Measurements from ENCODE around the gene LRMDA. TPM values are rescaled to one million over a fixed set of nuclear protein-coding genes. Genes with fewer than 3 reads are reported as not detected.
A peak's percentile ranks its signal among the peaks of the same experiment; 100 is the strongest.

The LRMDA gene
- total RNA-seq, 1 donor from 2014 or later: 6.3 TPM

- peak; percentile 99 for DNase-seq
Observed at GRCh38 chr10:75401569-75402485, 29.6 kb upstream of the LRMDA start, which contains the start of gene ZNF503. TSS of gene ZNF503 (minus strand) at chr10:75401764. CDS start at chr10:75401419, 345 bp downstream.

GRCh38 chr10:75402486-75403143 lies 28.8 kb upstream of the LRMDA start:
- peak; percentile 85 for DNase-seq

GRCh38 chr10:75403144-75403938 lies 28.1 kb upstream of the LRMDA start:
- peak; percentile 66 for DNase-seq

DNA sequence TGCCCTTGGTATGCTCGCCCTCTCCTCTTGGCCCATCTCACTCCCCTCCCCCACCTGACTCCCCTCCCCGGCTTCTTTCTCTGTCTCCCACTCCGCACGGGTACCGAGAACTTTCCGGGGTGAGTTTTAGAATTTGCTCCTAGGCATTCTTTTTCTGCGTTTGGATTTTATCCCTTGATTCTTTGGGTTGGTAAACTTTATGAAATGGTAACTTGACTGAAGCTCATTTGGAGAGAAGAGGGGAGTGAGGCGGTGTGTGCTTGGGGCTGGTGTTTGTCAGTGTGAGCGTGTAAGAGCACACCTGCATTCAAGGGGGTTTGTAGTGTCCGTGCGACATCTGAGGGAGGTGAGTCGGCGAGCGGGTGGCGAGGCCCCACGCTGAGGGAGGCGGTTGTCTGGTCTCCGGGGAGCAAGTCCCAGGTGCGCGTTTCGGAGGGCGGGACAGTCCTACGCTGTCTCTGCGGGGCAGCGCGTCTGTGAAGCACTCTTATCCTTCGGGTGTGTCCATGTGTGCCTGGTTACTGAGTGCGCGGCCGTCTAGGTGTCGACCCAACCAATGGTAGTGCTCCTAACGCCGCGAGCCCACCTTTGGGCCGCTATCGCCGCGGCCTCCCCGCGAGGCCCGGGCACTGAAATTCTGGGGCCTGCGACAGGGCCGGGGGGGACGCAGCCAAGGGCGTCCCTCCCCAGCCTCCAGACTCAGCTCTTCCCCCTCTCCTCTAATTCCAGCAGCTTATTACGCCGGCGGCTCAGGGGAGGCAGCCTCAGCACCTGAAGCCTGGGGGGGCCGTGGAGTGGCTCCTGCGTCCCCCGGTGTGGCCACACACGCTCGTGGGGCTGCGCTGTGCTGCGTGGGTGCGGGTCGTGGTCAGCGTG lies 27.2 kb upstream of the LRMDA start:
- peak; percentile 38 for DNase-seq

DNA sequence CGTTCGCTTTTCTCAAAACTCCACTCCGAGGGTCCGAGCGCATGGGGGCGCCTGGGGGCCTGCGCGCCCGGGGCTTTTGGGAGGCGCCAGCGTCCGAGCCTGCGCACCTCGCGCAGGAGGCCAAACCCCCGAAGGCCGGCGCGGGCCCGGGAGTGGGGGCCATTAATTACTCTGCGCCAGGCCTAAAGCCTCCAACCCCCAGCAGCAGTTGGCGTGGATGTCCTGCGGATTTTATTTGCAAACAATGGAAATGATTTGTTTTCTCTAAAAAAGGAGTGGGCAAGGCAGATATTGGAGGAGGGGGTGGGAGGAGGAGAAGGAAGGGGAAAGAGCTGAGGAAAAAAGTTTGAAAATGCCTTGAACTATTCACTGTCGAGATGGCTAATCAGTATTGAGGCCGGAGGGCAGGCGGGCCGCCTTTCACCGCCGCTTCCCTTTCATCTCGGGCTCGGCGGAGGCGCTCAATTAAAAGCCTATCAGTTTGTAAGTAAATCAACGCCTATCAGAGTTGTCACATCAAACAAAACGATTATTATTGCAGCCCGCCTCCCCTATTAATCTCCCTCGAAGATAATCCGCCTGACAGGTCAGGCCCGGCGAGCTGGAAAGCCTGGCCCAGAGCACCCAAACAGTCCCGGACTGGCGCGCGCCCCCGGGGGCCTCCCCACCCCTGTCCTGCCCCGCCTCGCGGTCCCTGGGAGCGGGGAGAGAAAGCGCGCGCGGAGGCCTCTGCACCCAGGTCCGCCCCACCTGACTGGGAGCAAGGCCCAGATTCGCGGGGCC lies 26.4 kb upstream of the LRMDA start:
- peak; percentile 65 for DNase-seq

DNA sequence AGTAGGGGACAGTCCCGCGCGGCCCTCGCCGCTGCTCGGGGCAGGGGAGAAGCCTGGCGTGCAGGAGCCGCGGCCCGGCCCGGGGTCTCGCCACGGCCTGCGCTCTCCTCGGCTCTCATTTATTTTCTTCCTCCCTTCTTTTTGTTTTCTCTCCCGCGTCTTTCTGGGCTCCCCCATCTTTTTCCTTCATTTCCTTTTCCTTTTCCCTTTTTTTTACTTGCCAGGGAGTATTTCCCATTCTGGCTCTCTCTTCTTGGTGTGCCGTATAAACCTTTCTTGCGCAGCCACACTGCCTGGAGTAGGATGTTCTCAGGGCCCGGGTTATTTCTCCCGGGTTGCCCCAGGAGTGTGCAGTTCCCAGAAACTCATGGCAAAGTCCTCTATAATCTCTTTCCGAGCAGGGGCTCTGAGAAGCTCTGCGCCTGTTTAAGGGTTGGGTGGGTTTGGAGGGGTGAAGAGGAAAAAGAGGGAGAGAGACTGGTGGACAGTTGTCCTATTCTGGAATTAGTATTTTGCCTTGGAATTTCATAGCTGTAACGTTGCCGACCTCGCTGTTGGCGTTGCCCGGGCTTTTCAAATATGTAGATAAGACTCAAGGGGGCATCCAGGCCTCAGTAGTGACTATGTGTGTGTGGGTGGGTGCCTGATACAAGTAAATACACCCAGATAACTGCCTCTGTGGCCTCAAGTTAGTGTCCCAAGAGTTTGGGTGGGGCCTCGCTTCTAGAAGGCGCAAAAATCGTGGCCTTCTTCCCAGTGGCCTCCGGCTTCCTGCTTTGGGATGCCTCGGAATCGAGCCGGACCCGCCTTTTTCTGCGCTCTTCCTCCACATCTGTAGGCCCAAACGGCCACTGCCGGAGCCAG lies 25.6 kb upstream of the LRMDA start:
- DNase-seq: peak; percentile 37

DNA sequence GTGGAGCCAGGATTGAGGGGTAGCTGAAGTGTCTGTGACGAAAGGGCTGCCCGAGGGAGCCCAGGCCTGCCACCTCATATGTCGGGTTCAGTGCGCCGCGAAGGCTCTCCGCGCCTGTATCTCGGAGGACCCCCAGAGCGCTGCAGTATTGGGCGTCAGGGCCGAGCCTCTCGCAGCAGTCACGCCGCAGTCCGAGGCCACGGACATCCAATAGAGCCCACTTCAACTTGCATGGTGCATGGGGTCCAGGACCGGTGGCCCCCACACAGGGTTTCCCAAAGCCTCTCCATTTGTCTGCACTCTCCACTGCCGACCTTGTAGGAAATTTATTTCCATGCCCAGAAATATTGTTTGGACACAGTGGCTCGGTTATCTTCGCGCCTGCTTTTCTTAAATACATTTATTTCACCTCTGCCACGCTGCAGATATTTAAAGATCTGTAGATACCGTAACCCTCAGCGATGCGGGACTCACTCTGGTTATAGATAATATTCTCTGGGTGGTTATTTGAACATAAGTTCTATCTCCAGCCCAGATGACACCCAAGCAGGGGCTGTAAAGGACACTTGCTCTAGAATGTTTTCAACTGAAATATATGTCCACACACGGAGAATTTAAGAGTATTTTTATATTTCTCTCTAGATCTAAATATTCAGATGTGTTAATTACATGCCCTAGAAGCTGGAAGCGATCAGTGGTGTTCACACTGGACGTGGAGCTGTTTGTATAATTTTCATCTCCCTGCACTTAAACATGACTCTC lies 24.8 kb upstream of the LRMDA start:
- peak; percentile 16 for DNase-seq

DNA sequence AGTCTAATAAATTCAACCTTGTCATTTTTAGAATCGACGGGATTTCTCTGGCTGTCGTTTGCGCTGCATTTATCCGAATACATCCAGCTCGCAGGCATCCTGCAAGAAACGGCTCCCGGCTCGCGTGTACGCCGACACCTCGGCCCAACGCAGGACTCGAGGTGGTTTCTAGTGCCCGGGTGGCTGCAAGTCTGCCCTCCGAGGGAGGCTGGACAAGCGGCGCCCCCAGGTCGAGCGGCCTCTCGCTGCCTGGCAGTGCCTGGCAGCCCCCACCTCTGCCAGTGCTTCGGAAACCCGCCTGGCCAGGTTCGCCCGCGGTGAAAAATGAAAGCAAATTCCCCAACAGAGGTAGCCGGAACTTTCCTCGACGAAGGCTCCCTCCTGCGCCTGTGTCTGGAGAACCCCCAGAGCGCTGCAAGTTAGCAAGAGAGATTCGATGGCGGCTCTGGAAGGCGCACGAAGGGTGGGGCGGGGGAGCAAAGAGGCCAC lies 24.2 kb upstream of the LRMDA start:
- no peak for DNase-seq

- peak; percentile 53 for DNase-seq
Observed at GRCh38 chr10:75407713-75408508, 23.5 kb upstream of the LRMDA start.

DNA sequence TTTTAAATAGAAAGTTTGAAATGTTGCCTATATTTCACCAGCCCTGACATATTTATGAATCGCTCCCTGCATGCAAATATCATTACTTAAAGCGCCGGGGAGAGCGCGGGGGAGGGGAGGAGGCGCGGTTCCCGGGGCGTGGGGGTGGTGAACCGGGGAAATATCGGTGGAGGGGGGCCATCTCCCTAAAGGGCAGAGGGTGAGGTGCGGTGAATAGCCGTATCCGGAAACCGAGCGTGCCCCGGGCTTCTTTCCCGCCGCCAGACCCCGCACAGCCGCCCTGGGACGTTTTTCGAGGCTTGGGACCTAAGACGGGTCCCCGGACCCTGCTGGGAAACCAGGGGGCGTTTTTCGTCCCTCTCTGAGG lies 22.9 kb upstream of the LRMDA start:
- peak; percentile 25 for DNase-seq

DNA sequence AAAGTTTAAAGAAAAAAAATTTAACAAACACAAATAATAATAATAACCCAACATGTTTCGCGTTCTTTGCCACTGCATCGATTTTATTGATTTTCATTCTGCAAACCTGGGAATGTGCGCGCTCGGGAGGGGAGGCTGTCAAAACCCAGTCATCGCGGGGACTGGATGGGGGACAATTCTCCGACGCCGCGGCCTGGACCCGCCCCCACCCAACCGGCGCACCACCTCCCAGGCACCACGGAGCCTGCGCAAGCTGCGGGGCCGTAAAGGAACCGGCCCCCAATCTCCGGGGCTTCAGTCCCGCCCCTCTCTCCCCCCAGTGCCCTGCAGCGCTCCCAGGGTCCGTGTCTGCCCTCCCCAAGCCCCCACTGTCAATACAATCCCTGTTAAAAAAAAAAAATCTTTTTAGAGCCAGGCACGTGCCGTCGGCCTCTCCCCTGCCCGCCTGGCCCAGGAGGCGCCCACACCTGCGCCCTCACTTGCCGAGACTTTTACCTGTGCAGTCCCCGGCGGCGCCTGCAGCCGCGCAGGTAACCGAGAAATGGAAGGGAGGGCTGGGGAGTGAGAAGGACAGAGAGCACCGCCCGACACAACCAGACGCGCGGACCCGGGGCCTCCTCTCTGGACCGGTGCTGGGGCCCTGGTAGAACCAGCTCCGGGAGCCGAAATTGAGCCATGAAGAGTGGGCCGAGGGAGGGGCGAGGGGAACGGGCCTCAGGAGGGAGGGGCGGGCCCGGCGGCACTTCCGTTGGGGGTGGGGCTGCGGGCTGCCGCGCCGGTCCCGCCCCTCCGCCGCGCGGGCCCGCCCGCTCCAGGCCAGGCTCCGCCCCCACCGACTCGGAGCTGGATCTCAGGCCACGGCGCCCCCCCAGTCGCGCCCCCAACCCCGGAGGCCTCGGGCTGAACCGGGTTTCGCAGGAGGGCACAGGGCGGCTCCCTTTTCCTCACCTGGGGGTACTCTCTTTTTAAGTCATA lies 22.2 kb upstream of the LRMDA start:
- DNase-seq: peak; percentile 81

DNA sequence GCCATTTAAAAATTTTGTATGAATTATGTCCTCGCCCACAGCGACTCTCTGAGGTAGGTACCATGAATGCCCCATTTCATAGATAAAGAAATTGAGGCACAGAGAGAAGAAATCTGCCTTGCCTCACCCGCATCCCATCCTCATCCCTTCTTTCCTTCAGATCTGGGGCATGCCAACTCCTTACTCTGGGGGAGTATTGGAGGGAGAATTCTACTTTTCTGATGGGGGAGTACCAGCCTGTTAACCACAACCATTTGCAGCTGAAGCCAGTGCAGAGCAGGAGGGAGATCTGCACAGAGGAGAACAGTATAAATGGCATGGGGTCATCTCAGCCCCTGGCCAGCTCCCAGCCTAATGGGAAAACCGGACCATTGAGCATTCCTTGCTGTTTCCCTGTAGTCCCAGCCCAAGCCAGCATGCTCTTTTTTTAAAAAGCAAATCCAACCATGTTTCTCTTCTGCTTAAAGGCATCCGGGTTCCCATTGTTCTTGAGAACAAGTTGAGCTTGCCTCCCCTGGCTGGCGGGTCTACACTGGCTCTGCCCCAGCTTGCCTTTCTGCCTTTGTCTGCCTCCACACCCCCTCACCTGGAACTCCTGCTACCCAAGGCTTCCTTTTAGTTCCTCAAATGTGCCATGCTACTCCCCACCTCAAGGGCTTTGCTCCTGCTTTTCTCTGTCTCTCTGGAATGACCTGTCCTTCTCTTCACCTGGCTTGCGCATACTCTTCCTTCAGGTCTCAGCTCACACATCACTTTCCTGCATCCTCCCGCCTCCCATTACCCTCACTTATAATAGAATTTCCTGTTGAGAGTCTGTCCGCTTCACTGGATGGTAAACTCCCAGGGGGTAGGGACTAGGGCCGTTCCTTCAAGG lies 21.1 kb upstream of the LRMDA start:
- peak; percentile 51 for DNase-seq

DNA sequence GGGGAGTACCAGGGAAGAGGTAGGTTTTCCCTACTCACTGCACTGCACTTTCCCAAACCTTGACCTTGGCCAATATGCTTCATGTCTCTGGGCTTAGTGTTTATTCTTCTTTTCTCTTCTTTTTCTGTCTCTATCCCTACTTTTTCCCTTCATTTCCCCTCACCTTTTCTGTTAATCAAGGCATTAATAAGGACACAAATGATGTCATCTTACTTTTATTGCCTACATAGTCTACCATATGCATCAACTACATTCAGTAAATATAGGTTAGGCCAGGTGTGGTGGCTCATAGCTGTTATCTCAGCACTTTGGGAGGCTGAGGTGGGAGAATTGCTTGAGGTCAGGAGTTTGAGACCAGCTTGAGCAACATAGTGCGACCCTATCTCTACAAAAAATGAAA lies 16.9 kb upstream of the LRMDA start:
- no peak for DNase-seq

DNA sequence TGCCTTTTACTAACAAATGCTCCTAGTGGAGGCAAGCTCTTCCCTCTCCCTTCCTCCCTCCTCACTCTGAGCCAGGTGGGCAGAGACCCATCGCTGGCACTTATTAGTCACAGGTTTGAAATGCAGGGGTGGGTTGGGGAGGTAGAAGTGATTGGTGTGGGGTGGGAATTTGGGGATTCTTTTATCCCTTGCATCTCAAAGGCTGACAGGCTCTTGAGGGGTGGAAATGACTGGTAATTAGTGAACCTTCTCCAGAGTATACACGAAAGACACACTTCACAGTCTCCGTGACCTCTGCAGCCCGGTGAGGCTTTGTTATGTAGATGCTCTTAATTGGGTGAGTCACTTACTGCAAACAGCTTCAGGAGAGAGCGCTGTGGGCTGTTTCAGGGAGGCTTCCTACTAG lies 13.9 kb upstream of the LRMDA start:
- DNase-seq: no peak

- DNase-seq: no peak
Observed at GRCh38 chr10:75418293-75418692, 13.1 kb upstream of the LRMDA start.

GRCh38 chr10:75418712-75419111 lies 12.7 kb upstream of the LRMDA start:
- no peak for DNase-seq
